ENCODE data around the gene SCG3. TPM values are rescaled to one million over a fixed set of nuclear protein-coding genes. Genes with fewer than 3 reads are reported as not detected.

The SCG3 gene
- total RNA-seq, 1 donor from 2014 or later: not detected

DNA sequence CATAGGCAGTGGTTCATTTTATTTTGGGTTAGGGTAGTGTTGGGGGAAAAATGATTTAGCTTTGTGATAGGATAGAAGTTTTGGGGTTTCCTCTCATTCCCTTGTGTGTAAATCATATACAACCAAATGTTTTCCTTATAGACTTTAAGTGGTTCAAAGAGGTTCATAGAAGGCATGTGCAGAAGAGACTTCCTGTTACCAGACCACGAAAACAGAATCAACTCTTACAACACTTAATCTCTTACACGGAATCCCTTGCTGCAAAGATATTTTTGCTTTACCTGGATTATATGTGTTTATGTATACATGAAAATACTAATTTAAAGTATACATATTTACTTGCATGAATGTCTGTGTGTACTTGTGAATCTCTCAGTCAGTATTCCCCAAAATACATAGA is 73.0 kb downstream of the SCG3 start:
- TF ChIP-seq, protein P1, sequence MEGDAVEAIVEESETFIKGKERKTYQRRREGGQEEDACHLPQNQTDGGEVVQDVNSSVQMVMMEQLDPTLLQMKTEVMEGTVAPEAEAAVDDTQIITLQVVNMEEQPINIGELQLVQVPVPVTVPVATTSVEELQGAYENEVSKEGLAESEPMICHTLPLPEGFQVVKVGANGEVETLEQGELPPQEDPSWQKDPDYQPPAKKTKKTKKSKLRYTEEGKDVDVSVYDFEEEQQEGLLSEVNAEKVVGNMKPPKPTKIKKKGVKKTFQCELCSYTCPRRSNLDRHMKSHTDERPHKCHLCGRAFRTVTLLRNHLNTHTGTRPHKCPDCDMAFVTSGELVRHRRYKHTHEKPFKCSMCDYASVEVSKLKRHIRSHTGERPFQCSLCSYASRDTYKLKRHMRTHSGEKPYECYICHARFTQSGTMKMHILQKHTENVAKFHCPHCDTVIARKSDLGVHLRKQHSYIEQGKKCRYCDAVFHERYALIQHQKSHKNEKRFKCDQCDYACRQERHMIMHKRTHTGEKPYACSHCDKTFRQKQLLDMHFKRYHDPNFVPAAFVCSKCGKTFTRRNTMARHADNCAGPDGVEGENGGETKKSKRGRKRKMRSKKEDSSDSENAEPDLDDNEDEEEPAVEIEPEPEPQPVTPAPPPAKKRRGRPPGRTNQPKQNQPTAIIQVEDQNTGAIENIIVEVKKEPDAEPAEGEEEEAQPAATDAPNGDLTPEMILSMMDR (IDR thresholded peaks at IDR 0.05): no peak
- DNase-seq (ENCODE audit: low spot score in 2 of 2): no peak
- Histone ChIP-seq H3K36me3 (no peaks in the 10 kb centered on the region), H3K27me3 (no peaks in the 10 kb centered on the region), H3K9me3 (no peaks in the 10 kb centered on the region), H3K4me3 (no peak overlapping the region), H3K4me1 (peaks cover 0 to 8% of the 10 kb centered on the region in 2 donors), H3K27ac (no peak overlapping the region)
- intact Hi-C loops (cut with DNase I): no loop called here

DNA sequence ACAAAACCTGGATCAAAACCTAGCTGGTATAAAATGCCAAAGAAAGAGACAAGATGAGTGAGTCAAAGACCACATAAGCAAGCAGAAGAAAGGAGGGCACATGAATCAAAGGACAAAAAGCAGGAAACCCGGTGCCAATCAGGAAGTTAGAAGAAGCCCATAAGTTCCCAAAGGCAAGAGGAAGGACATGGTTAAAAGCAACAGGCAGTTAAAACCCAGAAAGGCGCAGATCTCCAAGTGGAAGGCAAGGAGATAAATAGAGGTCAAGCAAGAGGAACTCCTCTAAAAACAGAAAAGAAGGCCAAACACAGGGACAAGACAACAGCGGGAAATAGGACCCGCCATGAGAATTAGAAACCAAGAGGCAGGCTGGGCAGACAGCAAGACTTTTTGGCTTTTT is 74.5 kb downstream of the SCG3 start:
- TF ChIP-seq, protein P1 (IDR thresholded peaks at IDR 0.05): no peak
- no peak overlapping the region for H3K27ac ChIP-seq
- H3K9me3 ChIP-seq: peaks cover 0 to 4% of the 10 kb centered on the region in 2 donors
- DNase-seq (ENCODE audit: low spot score in 2 of 2): no peak
- no peak overlapping the region for H3K4me3 ChIP-seq
- intact Hi-C loops (cut with DNase I): no loop called here
- H3K27me3 ChIP-seq: no peaks in the 10 kb centered on the region
- H3K36me3 ChIP-seq: no peaks in the 10 kb centered on the region
- H3K4me1 ChIP-seq: peaks cover 0 to 7% of the 10 kb centered on the region in 2 donors

DNA sequence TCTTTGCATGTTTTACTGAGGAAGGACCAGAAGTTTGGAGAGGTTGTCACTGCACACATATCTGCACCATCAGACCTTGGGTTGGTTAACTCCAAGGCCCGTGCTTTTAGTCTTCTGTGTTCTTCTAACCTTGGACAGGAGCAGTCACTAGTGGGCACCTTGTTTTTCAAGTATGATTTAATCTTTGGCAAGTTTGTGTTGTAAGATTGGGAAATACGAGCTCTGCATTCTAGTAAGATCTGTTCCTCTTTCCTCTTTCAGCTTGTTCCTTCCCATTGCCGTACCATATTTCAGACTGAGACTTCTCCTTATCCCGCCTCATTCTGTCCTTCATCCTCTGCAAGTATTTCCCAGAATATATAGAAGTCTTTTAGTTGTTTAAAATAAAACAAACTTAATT is 75.2 kb downstream of the SCG3 start:
- TF ChIP-seq, protein P1 (IDR thresholded peaks at IDR 0.05): no peak
- Histone ChIP-seq H3K27ac (no peak overlapping the region), H3K4me3 (no peak overlapping the region), H3K9me3 (peaks cover 0 to 4% of the 10 kb centered on the region in 2 donors), H3K4me1 (peaks cover 0 to 3% of the 10 kb centered on the region in 2 donors), H3K36me3 (no peaks in the 10 kb centered on the region), H3K27me3 (no peaks in the 10 kb centered on the region)
- intact Hi-C loops (cut with DNase I): no loop called here
- no peak for DNase-seq (ENCODE audit: low spot score in 2 of 2)

DNA sequence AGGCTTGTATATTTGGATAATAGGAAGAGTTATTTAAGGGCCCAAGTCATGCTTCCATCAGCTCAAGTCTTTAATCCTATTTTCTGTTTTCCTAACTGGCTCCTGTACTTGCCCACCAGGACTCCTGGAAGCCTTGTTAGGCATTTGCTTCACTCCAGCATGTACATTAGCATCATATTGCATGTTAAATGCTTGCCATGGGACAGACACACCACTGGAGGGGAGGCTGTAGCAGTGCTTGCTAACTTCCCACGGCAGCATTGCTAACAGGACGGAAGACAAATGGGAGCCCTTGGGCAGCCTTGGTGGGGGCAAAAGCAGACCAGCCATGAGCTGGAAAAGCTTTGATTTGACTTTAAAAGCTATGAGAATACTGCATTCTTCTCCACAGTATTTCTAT is 76.1 kb downstream of the SCG3 start:
- H3K4me1 ChIP-seq: peaks cover 0 to 1% of the 10 kb centered on the region in 2 donors
- H3K27me3 ChIP-seq: no peaks in the 10 kb centered on the region
- DNase-seq (ENCODE audit: low spot score in 2 of 2): no peak
- H3K9me3 ChIP-seq: peaks cover 0 to 4% of the 10 kb centered on the region in 2 donors
- intact Hi-C loops (cut with DNase I): no loop called here
- no peaks in the 10 kb centered on the region for H3K36me3 ChIP-seq
- no peak overlapping the region for H3K27ac ChIP-seq
- no peak overlapping the region for H3K4me3 ChIP-seq
- TF ChIP-seq, protein P1 (IDR thresholded peaks at IDR 0.05): no peak

DNA sequence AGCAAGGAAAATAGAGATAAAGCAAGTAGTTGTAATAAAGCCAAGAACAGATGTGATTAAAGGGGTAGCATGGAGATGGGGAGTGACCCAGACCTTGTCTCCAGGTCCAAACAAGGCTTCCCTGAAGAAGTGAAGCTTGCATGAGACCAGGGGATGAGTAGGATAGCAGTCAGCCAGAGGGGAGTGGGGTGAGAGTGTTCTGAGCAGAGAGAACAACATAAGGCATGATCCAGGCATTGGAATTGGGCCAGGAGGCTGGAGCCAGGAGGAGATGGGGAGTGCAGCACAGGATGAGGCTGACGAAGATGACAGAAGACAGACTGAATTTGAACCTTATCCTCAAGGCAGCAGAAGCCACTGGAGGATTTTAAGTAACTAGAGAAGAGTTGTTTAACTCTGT is 77.3 kb downstream of the SCG3 start:
- Histone ChIP-seq H3K4me1 (no peaks in the 10 kb centered on the region), H3K9me3 (peaks cover 0 to 4% of the 10 kb centered on the region in 2 donors), H3K4me3 (no peak overlapping the region), H3K27ac (no peak overlapping the region), H3K27me3 (no peaks in the 10 kb centered on the region), H3K36me3 (no peaks in the 10 kb centered on the region)
- DNase-seq (ENCODE audit: low spot score in 2 of 2): no peak
- TF ChIP-seq, protein P1 (IDR thresholded peaks at IDR 0.05): no peak
- intact Hi-C loops (cut with DNase I): no loop called here

DNA sequence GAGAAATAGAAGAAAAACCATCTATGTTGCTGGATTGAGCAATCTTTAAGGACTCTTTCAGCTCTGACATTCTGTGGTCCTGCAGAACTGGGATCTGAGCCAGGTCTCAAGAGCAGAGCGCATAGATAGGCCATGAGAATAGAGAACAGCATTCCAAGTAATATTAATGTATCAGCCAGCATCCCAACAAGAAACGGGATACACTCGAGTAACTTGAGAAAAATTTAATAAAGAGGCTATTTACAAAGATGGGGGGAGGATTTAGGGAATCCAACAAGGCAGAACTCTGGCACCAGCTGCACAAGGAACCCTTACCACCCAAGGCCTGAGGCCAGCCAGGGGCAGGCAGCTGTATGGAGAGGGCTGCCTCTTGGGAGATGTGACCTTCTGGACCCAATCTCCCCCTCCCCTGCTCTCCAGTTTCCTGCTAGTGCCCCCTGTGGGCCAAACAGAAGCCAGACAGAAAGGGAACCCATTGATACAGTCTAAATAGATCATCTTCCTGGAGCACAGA is 78.3 kb downstream of the SCG3 start:
- DNase-seq (ENCODE audit: low spot score in 2 of 2): no peak
- intact Hi-C loops (cut with DNase I): no loop called here
- no peaks in the 10 kb centered on the region for H3K4me1 ChIP-seq

More for the DNA sequence above, 78.3 kb downstream of the SCG3 start:
- TF ChIP-seq, protein P1 (IDR thresholded peaks at IDR 0.05): no peak
- peaks cover 0 to 4% of the 10 kb centered on the region in 2 donors for H3K9me3 ChIP-seq
- H3K4me3 ChIP-seq: no peak overlapping the region
- no peak overlapping the region for H3K27ac ChIP-seq
- no peaks in the 10 kb centered on the region for H3K36me3 ChIP-seq
- H3K27me3 ChIP-seq: no peaks in the 10 kb centered on the region
